Measurements from ENCODE around the gene STAC.

GRCh38 chr3:36365829-36366228 lies 14.5 kb upstream of the STAC start:
- TF ChIP-seq CTCF (conservative IDR thresholded peaks at IDR 0.05) = no peak
- TF ChIP-seq ZFX (IDR thresholded peaks at IDR 0.05) = no peak
